HepG2 (cell line): ENCODE measurements around the gene DIRAS1. TPM values are rescaled to one million over a fixed set of nuclear protein-coding genes. Genes with fewer than 3 reads are reported as not detected.

ENCODE experiments used
- CERS6 ChIP-seq: sonication (generic); formaldehyde crosslinking; IDR thresholded peaks from 2 replicates; pipeline ENCODE4 v1.5.0; 2020; ENCODE audit warnings: missing genetic modification reagents
- KDM3A ChIP-seq: IDR thresholded peaks from 2 replicates; pipeline ENCODE4 v1.6.1; 2018; ENCODE audit warnings: low read depth, missing compliant biosample characterization
- KLF6 ChIP-seq: IDR thresholded peaks from 2 replicates; pipeline ENCODE4 v1.8.0; 2016; ENCODE audit warnings: missing biosample characterization, missing genetic modification reagents
- MLXIP ChIP-seq: sonication (generic); formaldehyde crosslinking; IDR thresholded peaks from 2 replicates; pipeline ENCODE4 v1.9.0; 2021; ENCODE audit warnings: missing genetic modification reagents, borderline replicate concordance
- MXI1 ChIP-seq: IDR thresholded peaks from 3 replicates; pipeline ENCODE4 v1.6.1; 2012; ENCODE audit warnings: low read depth, low read length, inconsistent platforms, borderline replicate concordance
- MYPOP ChIP-seq: sonication (generic); formaldehyde crosslinking; IDR thresholded peaks from 2 replicates; pipeline ENCODE4 v1.8.1; 2023; ENCODE audit warnings: mild to moderate bottlenecking, moderate library complexity, missing genetic modification reagents
- REL ChIP-seq: sonication (generic); formaldehyde crosslinking; conservative IDR thresholded peaks from 2 replicates; pipeline ENCODE4 v1.8.0; 2022; ENCODE audit warnings: mild to moderate bottlenecking, missing genetic modification reagents, moderate library complexity
- RNF2 ChIP-seq: fragments of 450-650 bp; conservative IDR thresholded peaks from 2 replicates; pipeline ENCODE4 v1.6.1; 2016; ENCODE audit warnings: low read depth
- SMARCE1 ChIP-seq: fragments of 450-650 bp; IDR thresholded peaks from 2 replicates; pipeline ENCODE4 v1.6.1; 2017; ENCODE audit warnings: borderline replicate concordance
- SP4 ChIP-seq: sonication (generic); formaldehyde crosslinking; IDR thresholded peaks from 2 replicates; pipeline ENCODE4 v1.8.1; 2023; ENCODE audit warnings: mild to moderate bottlenecking, missing genetic modification reagents
- TAF1 ChIP-seq: sonication (generic); formaldehyde crosslinking; IDR thresholded peaks from 2 replicates; pipeline ENCODE4 v1.4.0; 2020; ENCODE audit warnings: missing genetic modification reagents
- ZNF20 ChIP-seq: sonication (generic); formaldehyde crosslinking; IDR thresholded peaks from 2 replicates; pipeline ENCODE4 v1.4.0; 2020; ENCODE audit warnings: mild to moderate bottlenecking, moderate library complexity, missing genetic modification reagents
- ZNF256 ChIP-seq: sonication (generic); formaldehyde crosslinking; conservative IDR thresholded peaks from 2 replicates; pipeline ENCODE4 v1.4.0; 2020; ENCODE audit warnings: missing genetic modification reagents
- ZNF280B ChIP-seq: sonication (generic); formaldehyde crosslinking; IDR thresholded peaks from 2 replicates; pipeline ENCODE4 v1.5.0; 2020; ENCODE audit warnings: missing genetic modification reagents, mild to moderate bottlenecking, borderline replicate concordance
- ZNF33B ChIP-seq: sonication (generic); formaldehyde crosslinking; IDR thresholded peaks from 2 replicates; pipeline ENCODE4 v1.5.1; 2020; ENCODE audit warnings: mild to moderate bottlenecking, missing genetic modification reagents
- ZNF839 ChIP-seq: sonication (generic); formaldehyde crosslinking; IDR thresholded peaks from 2 replicates; pipeline ENCODE4 v1.4.0; 2020; ENCODE audit warnings: missing genetic modification reagents, mild to moderate bottlenecking, borderline replicate concordance
- ZNF841 ChIP-seq: sonication (generic); formaldehyde crosslinking; IDR thresholded peaks from 2 replicates; pipeline ENCODE4 v1.8.1; 2023; ENCODE audit warnings: missing genetic modification reagents, borderline replicate concordance
- ZNF879 ChIP-seq: sonication (generic); formaldehyde crosslinking; IDR thresholded peaks from 2 replicates; pipeline ENCODE4 v1.8.1; 2023; ENCODE audit warnings: missing genetic modification reagents
- polyA plus RNA-seq, 8 experiments: library from polyadenylated mRNA; depleted of rRNA in 3 of 8; stranded (reverse) in 7 of 8; unstranded in 1 of 8; fragments of >200 nt; fragmentation: Illumina TruSeq in 4 of 8; extraction: Trizol in 4 of 8; gene quantifications; 2 replicates each; pipeline versions ENCODE4 v1.2.1 to v1.2.3, GENCODE V29; 2011 to 2016; ENCODE audit warnings: low read depth in 4 of 8, missing spikeins in 1 of 8, mixed read lengths in 1 of 8; ENCODE audit not compliant: insufficient read depth in 1 of 8
- total RNA-seq, 5 experiments: library from RNA; depleted of rRNA; stranded (reverse); fragments of >200 nt; fragmentation: Illumina TruSeq; extraction: Trizol; gene quantifications; 2 replicates each; pipeline ENCODE4 v1.2.3, GENCODE V29; 2016; ENCODE audit warnings: low read depth in 1 of 5
- TF ChIP-seq, protein P1 (sequence below): sonication (generic); formaldehyde crosslinking; IDR thresholded peaks from 2 replicates; pipeline ENCODE4 v1.4.0; 2020; ENCODE audit warnings: missing genetic modification reagents, mild to moderate bottlenecking, borderline replicate concordance

The DIRAS1 gene
- total and polyA plus RNA-seq, 2 of the 13 experiments (the other 11 are each of a cell fraction or from before 2014, with no cell fraction given), result 0.97 to 1.8 TPM

DNA sequence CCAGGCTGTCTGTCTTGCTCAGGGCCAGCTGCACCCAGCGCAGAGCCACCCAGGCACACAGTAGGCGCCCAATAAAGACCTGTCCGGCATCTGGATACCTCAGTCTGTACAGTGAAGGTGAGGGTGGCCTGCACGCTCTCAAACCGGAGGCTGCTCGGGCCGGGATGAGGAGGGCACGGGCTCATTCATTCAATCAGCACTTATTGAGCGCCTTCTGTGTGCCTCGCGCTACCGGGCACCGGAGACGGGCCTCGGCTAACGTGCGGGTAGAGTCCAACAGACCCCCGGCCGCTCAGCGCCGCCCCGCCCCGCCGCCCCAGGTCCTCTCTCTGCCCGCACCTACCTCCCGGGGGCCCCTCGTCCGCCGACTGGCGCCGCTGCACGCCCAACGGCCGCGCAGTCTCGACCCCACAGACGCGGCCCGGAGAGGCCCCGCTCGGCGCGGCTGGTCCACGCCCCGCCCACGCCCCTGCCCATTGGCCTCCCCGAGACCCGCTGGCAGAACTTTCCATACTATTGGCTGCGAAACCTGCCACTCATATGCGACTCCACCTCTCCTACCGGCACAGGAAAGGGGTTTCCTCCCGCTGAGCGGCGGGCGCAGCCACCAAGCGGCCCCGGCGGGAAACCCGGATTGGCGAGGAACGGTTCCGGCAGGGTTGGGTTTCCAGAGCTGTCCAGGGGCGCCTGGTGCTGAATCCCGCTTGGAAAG lies 18.6 kb upstream of the DIRAS1 start, which contains the start of gene SLC39A3 (continued):
- TF ChIP-seq MLXIP (peak; percentile 85), RNF2 (no peak), SP4 (CRISPR knock-in tag) (peak; percentile 96), ZNF256 (CRISPR knock-in tag) (0 out of 2 replicates have a peak, but pooled peaks have one; percentile 82), TAF1 (CRISPR knock-in tag) (peak; percentile 66), ZNF33B (CRISPR knock-in tag) (peak; percentile 93; the same call in 1 of the 2 replicates), REL (peak; percentile 90), MXI1 (peak; percentile 92; the same call in 1 of the 3 replicates), CERS6 (CRISPR knock-in tag) (peak; percentile 41; the same call in 1 of the 2 replicates), ZNF20 (CRISPR knock-in tag) (0 out of 2 replicates have a peak, but pooled peaks have one; percentile 83), ZNF839 (0 out of 2 replicates have a peak, but pooled peaks have one; percentile 8), MYPOP (CRISPR knock-in tag) (peak; percentile 91), KDM3A (CRISPR knock-in tag) (peak; percentile 98), ZNF280B (CRISPR knock-in tag) (peak; percentile 97; the same call in 1 of the 2 replicates), SMARCE1 (no peak), KLF6 (CRISPR knock-in tag) (peak; percentile 99), ZNF841 (CRISPR knock-in tag) (peak; percentile 91; the same call in 1 of the 2 replicates), ZNF879 (CRISPR knock-in tag) (peak; percentile 59; the same call in 1 of the 2 replicates)
- TF ChIP-seq, protein P1, sequence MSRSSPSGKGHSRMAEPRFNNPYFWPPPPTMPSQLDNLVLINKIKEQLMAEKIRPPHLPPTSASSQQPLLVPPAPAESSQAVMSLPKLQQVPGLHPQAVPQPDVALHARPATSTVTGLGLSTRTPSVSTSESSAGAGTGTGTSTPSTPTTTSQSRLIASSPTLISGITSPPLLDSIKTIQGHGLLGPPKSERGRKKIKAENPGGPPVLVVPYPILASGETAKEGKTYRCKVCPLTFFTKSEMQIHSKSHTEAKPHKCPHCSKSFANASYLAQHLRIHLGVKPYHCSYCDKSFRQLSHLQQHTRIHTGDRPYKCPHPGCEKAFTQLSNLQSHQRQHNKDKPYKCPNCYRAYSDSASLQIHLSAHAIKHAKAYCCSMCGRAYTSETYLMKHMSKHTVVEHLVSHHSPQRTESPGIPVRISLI (CRISPR knock-in tag), result 0 out of 2 replicates have a peak, but pooled peaks have one; percentile 27
